Measurements from ENCODE around the gene RPS18. TPM values are rescaled to one million over a fixed set of nuclear protein-coding genes. Genes with fewer than 3 reads are reported as not detected.

RPS18 gene
- total and polyA plus RNA-seq, 2 of the 4 experiments (the other 2 are of a cell fraction): 6,577 to 8,417 TPM

DNA sequence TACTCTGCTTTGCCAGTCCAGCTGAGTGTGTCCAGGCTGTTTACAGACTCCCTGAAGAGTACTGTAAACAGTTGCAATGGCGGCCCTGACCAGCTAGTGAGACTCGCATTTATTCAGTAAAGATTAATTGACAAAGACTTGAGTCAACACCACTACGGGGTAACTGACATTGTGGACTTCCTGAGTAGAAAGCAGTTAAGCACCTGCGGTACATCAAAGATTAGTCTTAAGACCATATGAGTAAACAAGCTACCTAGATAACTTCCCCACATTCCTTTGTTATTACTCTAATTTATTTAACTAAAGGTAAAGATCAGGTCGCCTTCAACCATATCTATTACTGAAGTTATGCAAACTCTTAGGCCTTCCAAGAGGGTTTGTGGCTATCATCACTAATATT is 12.8 kb upstream of the RPS18 start:
- H3K27me3 ChIP-seq (ENCODE audit: control insufficient read depth, insufficient read depth, low read length): no peaks in the 10 kb centered on the region
- whole genome bisulfite sequencing, 2 experiments (ENCODE audit: extremely low coverage in 2 of 2, insufficient read length in 1 of 2): no CpG with 5 or more reads among the region's 5 CpGs
- no peak overlapping the region for H2BK5ac ChIP-seq (ENCODE audit: low read depth, low read length, poor library complexity, severe bottlenecking)
- no peak overlapping the region for H4K5ac ChIP-seq (ENCODE audit: low read depth, low read length)
- H3K56ac ChIP-seq (ENCODE audit: extremely low read depth, insufficient read depth, low read length): no peak overlapping the region
- no peak overlapping the region for H3K9ac ChIP-seq (ENCODE audit: low read depth, low read length)
- intact Hi-C loops (cut with micrococcal nuclease): no loop called here
- no peak for ATAC-seq (ENCODE audit: low read depth)
- H3K36me3 ChIP-seq (ENCODE audit: control insufficient read depth, insufficient read depth, low read length): peaks cover 23% of the 10 kb centered on the region
- H4K8ac ChIP-seq (ENCODE audit: low read depth in 2 of 2, low read length in 2 of 2): no peak overlapping the region
- dilution Hi-C loops (cut with HindIII; ENCODE audit: low sequenced_read_pairs, unreplicated experiment): no loop called here
- H3K9me3 ChIP-seq (ENCODE audit: control insufficient read depth, insufficient read depth, low read length): no peaks in the 10 kb centered on the region
- H3K14ac ChIP-seq (replicated peaks; ENCODE audit: low read depth, low read length): no peak overlapping the region
- CTCF ChIA-PET: no interaction called here
- POLR2A ChIA-PET (ENCODE audit: unreplicated experiment): no interaction called here
- no peak overlapping the region for H3K4me2 ChIP-seq (ENCODE audit: low read depth, low read length)
- H2AK9ac ChIP-seq (replicated peaks; ENCODE audit: low read depth, low read length, poor library complexity): no peak overlapping the region
- H4K91ac ChIP-seq (ENCODE audit: insufficient read depth, low read depth, low read length): no peak overlapping the region
- H4K20me1 ChIP-seq (ENCODE audit: insufficient read depth, low read length): no peaks in the 10 kb centered on the region
- H3K23ac ChIP-seq (ENCODE audit: low read depth, low read length): no peak overlapping the region
- H3K18ac ChIP-seq (ENCODE audit: low read depth, low read length): no peak overlapping the region
- H3K9me1 ChIP-seq (ENCODE audit: insufficient read depth, low read length): no peaks in the 10 kb centered on the region
- peaks cover 3 to 11% of the 10 kb centered on the region in 2 experiments; a peak in 2 of 4 replicates for H3K79me1 ChIP-seq (ENCODE audit: low read depth in 1 of 2, low read length in 2 of 2)
- H2AFZ ChIP-seq (replicated peaks; ENCODE audit: low read length, poor library complexity): no peak overlapping the region
- in situ Hi-C loops (cut with MboI; ENCODE audit: low sequenced_read_pairs): no loop called here
- no peak overlapping the region for H3K4ac ChIP-seq (ENCODE audit: low read depth, low read length)
- no peak overlapping the region for H2AK5ac ChIP-seq (ENCODE audit: low read depth, low read length)
- TF ChIP-seq MXI1 (IDR thresholded peaks at IDR 0.05; ENCODE audit: borderline replicate concordance, low read depth, low read length): no peak
- TF ChIP-seq, protein P1, sequence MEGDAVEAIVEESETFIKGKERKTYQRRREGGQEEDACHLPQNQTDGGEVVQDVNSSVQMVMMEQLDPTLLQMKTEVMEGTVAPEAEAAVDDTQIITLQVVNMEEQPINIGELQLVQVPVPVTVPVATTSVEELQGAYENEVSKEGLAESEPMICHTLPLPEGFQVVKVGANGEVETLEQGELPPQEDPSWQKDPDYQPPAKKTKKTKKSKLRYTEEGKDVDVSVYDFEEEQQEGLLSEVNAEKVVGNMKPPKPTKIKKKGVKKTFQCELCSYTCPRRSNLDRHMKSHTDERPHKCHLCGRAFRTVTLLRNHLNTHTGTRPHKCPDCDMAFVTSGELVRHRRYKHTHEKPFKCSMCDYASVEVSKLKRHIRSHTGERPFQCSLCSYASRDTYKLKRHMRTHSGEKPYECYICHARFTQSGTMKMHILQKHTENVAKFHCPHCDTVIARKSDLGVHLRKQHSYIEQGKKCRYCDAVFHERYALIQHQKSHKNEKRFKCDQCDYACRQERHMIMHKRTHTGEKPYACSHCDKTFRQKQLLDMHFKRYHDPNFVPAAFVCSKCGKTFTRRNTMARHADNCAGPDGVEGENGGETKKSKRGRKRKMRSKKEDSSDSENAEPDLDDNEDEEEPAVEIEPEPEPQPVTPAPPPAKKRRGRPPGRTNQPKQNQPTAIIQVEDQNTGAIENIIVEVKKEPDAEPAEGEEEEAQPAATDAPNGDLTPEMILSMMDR (conservative IDR thresholded peaks at IDR 0.05; ENCODE audit: low read depth, low read length): no peak
- TF ChIP-seq, protein P2, sequence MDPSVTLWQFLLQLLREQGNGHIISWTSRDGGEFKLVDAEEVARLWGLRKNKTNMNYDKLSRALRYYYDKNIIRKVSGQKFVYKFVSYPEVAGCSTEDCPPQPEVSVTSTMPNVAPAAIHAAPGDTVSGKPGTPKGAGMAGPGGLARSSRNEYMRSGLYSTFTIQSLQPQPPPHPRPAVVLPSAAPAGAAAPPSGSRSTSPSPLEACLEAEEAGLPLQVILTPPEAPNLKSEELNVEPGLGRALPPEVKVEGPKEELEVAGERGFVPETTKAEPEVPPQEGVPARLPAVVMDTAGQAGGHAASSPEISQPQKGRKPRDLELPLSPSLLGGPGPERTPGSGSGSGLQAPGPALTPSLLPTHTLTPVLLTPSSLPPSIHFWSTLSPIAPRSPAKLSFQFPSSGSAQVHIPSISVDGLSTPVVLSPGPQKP (IDR thresholded peaks at IDR 0.05; ENCODE audit: borderline replicate concordance, low read depth, low read length): no peak
- TF ChIP-seq FOS (IDR thresholded peaks at IDR 0.05; ENCODE audit: low read depth, low read length): no peak
- TF ChIP-seq, protein P3, sequence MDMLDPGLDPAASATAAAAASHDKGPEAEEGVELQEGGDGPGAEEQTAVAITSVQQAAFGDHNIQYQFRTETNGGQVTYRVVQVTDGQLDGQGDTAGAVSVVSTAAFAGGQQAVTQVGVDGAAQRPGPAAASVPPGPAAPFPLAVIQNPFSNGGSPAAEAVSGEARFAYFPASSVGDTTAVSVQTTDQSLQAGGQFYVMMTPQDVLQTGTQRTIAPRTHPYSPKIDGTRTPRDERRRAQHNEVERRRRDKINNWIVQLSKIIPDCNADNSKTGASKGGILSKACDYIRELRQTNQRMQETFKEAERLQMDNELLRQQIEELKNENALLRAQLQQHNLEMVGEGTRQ (IDR thresholded peaks at IDR 0.05; ENCODE audit: low read depth, low read length): no peak
- no peak for TF ChIP-seq RCOR1 (IDR thresholded peaks at IDR 0.05; ENCODE audit: insufficient replicate concordance, low read length)
- TF ChIP-seq MAZ (IDR thresholded peaks at IDR 0.05; ENCODE audit: borderline replicate concordance, low read depth, low read length): no peak
- no peak for TF ChIP-seq RAD21 (IDR thresholded peaks at IDR 0.05; ENCODE audit: low read length)
- no peak for TF ChIP-seq CHD1 (IDR thresholded peaks at IDR 0.05; ENCODE audit: low read depth, low read length)
- no peak for TF ChIP-seq BHLHE40 (IDR thresholded peaks at IDR 0.05; ENCODE audit: low read depth, low read length)
- TF ChIP-seq NFE2L2 (IDR thresholded peaks at IDR 0.05; ENCODE audit: low read depth, low read length): no peak
- TF ChIP-seq MAFK (IDR thresholded peaks at IDR 0.05; ENCODE audit: low read depth, low read length): no peak
- no peak for TF ChIP-seq RFX5 (IDR thresholded peaks at IDR 0.05; ENCODE audit: low read depth, low read length)
- TF ChIP-seq CEBPB (IDR thresholded peaks at IDR 0.05; ENCODE audit: low read depth, low read length): no peak
- no peak for TF ChIP-seq POLR2A (IDR thresholded peaks at IDR 0.05; ENCODE audit: low read depth, low read length)
- TF ChIP-seq SMC3 (IDR thresholded peaks at IDR 0.05; ENCODE audit: low read depth, low read length): no peak
- no peak overlapping the region for H3K4me3 ChIP-seq (ENCODE audit: insufficient read depth, low read depth, low read length)
- no peak for DNase-seq
- no peak overlapping the region for H2BK20ac ChIP-seq (ENCODE audit: low read depth, low read length)
- no peak overlapping the region for H3K27ac ChIP-seq (ENCODE audit: insufficient read depth, low read length)
- no peak overlapping the region for H2BK120ac ChIP-seq (ENCODE audit: low read depth, low read length)
- no peaks in the 10 kb centered on the region for H3K4me1 ChIP-seq (ENCODE audit: control insufficient read depth, insufficient read depth, low read length)
- BruUV-seq (replicated peaks): no TSS peak
- no peak overlapping the region for H2BK15ac ChIP-seq (ENCODE audit: low read depth, low read length)
